HEK293 (cell line): ENCODE data around the gene FKRP.

Experiments used
- CTCF ChIA-PET: fragments of 350-600 bp; formaldehyde crosslinking; extraction: SDS; loops from one replicate; lab custom pipeline; 2021; ENCODE audit warnings: antibody characterized with exemption; lab: Yijun Ruan, JAX
- POLR2A ChIA-PET: fragments of 300-600 bp; formaldehyde crosslinking; extraction: SDS; loops from one replicate; lab custom pipeline; 2020; ENCODE audit warnings: antibody characterized with exemption, inconsistent platforms; lab: Yijun Ruan, JAX
- H3K27ac ChIP-seq: fragments of 200-500 bp; sonication (Bioruptor generic); 2 replicates; pipeline ENCODE4 v1.5.1; 2014; ENCODE audit warnings: low read depth, low read length, control low read depth, inconsistent platforms; ENCODE audit errors: extremely low read depth
- H3K36me3 ChIP-seq, 2 experiments: fragments of 200-500 bp in 1 of 2; sonication (Bioruptor generic) in 1 of 2; 1 replicate in 1 of 2; 2 replicates in 1 of 2; pipeline ENCODE4 v1.5.1; 2014 to 2017; ENCODE audit warnings: inconsistent platforms in 2 of 2, low read length in 2 of 2; ENCODE audit not compliant: control insufficient read depth in 2 of 2, insufficient read depth in 1 of 2
- H3K4me1 ChIP-seq: fragments of 200-500 bp; sonication (Bioruptor generic); 2 replicates; pipeline ENCODE4 v1.5.1; 2014; ENCODE audit warnings: mild to moderate bottlenecking, low read length, inconsistent platforms; ENCODE audit not compliant: control insufficient read depth, insufficient read depth
- H3K4me3 ChIP-seq: 2 replicates; pipeline ENCODE4 v1.5.1; 2011; ENCODE audit warnings: low read depth, mild to moderate bottlenecking, control low read depth, low read length, moderate library complexity
- H3K9me3 ChIP-seq: fragments of 200-500 bp; sonication (Bioruptor generic); 2 replicates; pipeline ENCODE4 v1.5.1; 2014; ENCODE audit warnings: low read depth, low read length, inconsistent platforms; ENCODE audit not compliant: control insufficient read depth, insufficient read depth
- KLF9 ChIP-seq: fragments of 450-650 bp; formaldehyde crosslinking; IDR thresholded peaks from 2 replicates; pipeline ENCODE4 v1.5.1; 2016; ENCODE audit warnings: missing biosample characterization, missing genetic modification characterization, low read depth
- MYNN ChIP-seq: fragments of 450-650 bp; formaldehyde crosslinking; IDR thresholded peaks from 2 replicates; pipeline ENCODE4 v1.5.1; 2016; ENCODE audit warnings: missing biosample characterization, missing genetic modification characterization, borderline replicate concordance
- SP2 ChIP-seq: fragments of 450-650 bp; formaldehyde crosslinking; IDR thresholded peaks from 2 replicates; pipeline ENCODE4 v1.5.1; 2016; ENCODE audit warnings: missing biosample characterization, missing genetic modification characterization
- WT1 ChIP-seq: fragments of 450-650 bp; formaldehyde crosslinking; IDR thresholded peaks from 2 replicates; pipeline ENCODE4 v1.5.1; 2016; ENCODE audit warnings: missing biosample characterization, missing genetic modification characterization
- ZBTB17 ChIP-seq: fragments of 450-650 bp; formaldehyde crosslinking; IDR thresholded peaks from 2 replicates; pipeline ENCODE4 v1.5.1; 2016; ENCODE audit warnings: missing biosample characterization, missing genetic modification characterization
- ZBTB48 ChIP-seq: fragments of 450-650 bp; formaldehyde crosslinking; IDR thresholded peaks from 2 replicates; pipeline ENCODE4 v1.5.1; 2016; ENCODE audit warnings: missing biosample characterization, missing genetic modification characterization
- ZNF146 ChIP-seq: fragments of 450-650 bp; formaldehyde crosslinking; IDR thresholded peaks from 2 replicates; pipeline ENCODE4 v1.5.1; 2016; ENCODE audit warnings: missing biosample characterization, missing genetic modification characterization
- ZNF155 ChIP-seq: fragments of 450-650 bp; formaldehyde crosslinking; IDR thresholded peaks from 2 replicates; pipeline ENCODE4 v1.5.1; 2016; ENCODE audit warnings: missing biosample characterization, missing genetic modification characterization
- ZNF19 ChIP-seq: fragments of 450-650 bp; formaldehyde crosslinking; IDR thresholded peaks from 2 replicates; pipeline ENCODE4; 2016; ENCODE audit warnings: missing biosample characterization, missing genetic modification characterization, low read depth
- ZNF214 ChIP-seq: fragments of 450-650 bp; formaldehyde crosslinking; IDR thresholded peaks from 2 replicates; pipeline ENCODE4 v1.5.1; 2017; ENCODE audit warnings: missing biosample characterization, mild to moderate bottlenecking, missing genetic modification characterization, borderline replicate concordance
- ZNF221 ChIP-seq: fragments of 450-650 bp; formaldehyde crosslinking; IDR thresholded peaks from 2 replicates; pipeline ENCODE4 v1.5.1; 2017; ENCODE audit warnings: missing biosample characterization, missing genetic modification characterization, borderline replicate concordance
- ZNF394 ChIP-seq: fragments of 450-650 bp; formaldehyde crosslinking; IDR thresholded peaks from 2 replicates; pipeline ENCODE4 v1.5.1; 2016; ENCODE audit warnings: missing biosample characterization, missing genetic modification characterization, mild to moderate bottlenecking, moderate library complexity, borderline replicate concordance
- ZNF561 ChIP-seq: fragments of 450-650 bp; IDR thresholded peaks from 2 replicates; pipeline ENCODE4 v1.5.1; 2018; ENCODE audit warnings: missing biosample characterization, missing genetic modification characterization, borderline replicate concordance
- ZNF791 ChIP-seq: fragments of 450-650 bp; formaldehyde crosslinking; IDR thresholded peaks from 2 replicates; pipeline ENCODE4 v1.5.1; 2016; ENCODE audit warnings: missing biosample characterization, missing genetic modification characterization
- TF ChIP-seq, protein P1 (sequence below): fragments of 450-650 bp; formaldehyde crosslinking; IDR thresholded peaks from 2 replicates; pipeline ENCODE4 v1.5.1; 2016; ENCODE audit warnings: missing biosample characterization, missing genetic modification characterization
- TF ChIP-seq, protein P2 (sequence below): fragments of 450-650 bp; formaldehyde crosslinking; IDR thresholded peaks from 2 replicates; pipeline ENCODE4 v1.5.1; 2017; ENCODE audit warnings: missing biosample characterization, missing genetic modification characterization
- TF ChIP-seq, protein P3 (sequence below): fragments of 450-650 bp; formaldehyde crosslinking; IDR thresholded peaks from 2 replicates; pipeline ENCODE4 v1.5.1; 2017; ENCODE audit warnings: missing biosample characterization, missing genetic modification characterization

Gene FKRP

DNA sequence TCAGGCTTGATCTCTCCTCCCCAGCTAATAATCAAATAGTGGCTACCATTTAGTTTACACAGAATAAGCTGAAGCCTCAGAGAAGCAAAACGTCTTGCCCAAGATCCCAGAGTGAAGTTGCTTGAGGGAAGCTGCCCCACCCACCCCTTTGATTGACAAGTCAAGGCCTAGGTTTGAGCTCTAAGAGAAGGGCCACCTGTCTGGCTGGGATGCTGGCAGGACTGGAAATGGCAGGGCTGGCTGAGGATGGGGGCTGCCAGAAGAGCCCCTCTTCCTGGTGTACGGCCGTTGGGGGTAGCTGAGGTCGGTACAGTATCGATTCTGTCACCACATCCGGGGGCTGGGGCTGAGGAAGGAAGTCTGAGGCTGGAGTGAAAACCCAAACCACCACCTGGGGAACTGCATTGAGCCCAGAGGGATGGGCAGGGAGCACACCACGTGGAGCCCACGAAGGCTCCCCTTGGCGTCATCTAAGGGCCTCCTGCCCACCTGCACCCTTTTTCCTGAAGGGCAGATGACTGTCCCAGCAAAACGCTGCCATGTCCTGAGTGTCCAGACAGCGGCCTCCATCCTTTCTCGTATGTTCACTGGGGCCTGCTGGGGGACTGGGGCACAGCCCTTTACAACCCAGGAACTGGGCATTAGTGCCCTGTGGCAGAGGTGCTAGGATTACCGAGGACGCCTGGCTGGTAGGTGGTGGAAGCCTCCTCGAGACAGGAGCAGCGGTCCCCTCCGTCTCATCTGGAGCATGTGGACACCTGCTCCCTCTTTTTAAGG, 27.5 kb upstream of the FKRP start:
- H3K27ac ChIP-seq, result peak overlapping the region; percentile 43
- peaks cover 9 to 43% of the 10 kb centered on the region in 2 experiments; a peak in 2 of 3 replicates for H3K36me3 ChIP-seq
- H3K4me1 ChIP-seq, result peaks cover 15% of the 10 kb centered on the region
- POLR2A ChIA-PET, result interaction anchor here (0.6 to 0.8 kb wide), 3 partner anchors 11 to 559 kb away, joined by 3 to 6 read pairs (median 3); no protein-coding TSS in a partner anchor
- no peak overlapping the region for H3K4me3 ChIP-seq
- no peaks in the 10 kb centered on the region for H3K9me3 ChIP-seq
- TF ChIP-seq, protein P1, sequence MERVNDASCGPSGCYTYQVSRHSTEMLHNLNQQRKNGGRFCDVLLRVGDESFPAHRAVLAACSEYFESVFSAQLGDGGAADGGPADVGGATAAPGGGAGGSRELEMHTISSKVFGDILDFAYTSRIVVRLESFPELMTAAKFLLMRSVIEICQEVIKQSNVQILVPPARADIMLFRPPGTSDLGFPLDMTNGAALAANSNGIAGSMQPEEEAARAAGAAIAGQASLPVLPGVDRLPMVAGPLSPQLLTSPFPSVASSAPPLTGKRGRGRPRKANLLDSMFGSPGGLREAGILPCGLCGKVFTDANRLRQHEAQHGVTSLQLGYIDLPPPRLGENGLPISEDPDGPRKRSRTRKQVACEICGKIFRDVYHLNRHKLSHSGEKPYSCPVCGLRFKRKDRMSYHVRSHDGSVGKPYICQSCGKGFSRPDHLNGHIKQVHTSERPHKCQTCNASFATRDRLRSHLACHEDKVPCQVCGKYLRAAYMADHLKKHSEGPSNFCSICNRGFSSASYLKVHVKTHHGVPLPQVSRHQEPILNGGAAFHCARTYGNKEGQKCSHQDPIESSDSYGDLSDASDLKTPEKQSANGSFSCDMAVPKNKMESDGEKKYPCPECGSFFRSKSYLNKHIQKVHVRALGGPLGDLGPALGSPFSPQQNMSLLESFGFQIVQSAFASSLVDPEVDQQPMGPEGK (tag by site-specific recombination), result peak; percentile 13; the same call in 1 of the 2 replicates
- TF ChIP-seq, protein P2, sequence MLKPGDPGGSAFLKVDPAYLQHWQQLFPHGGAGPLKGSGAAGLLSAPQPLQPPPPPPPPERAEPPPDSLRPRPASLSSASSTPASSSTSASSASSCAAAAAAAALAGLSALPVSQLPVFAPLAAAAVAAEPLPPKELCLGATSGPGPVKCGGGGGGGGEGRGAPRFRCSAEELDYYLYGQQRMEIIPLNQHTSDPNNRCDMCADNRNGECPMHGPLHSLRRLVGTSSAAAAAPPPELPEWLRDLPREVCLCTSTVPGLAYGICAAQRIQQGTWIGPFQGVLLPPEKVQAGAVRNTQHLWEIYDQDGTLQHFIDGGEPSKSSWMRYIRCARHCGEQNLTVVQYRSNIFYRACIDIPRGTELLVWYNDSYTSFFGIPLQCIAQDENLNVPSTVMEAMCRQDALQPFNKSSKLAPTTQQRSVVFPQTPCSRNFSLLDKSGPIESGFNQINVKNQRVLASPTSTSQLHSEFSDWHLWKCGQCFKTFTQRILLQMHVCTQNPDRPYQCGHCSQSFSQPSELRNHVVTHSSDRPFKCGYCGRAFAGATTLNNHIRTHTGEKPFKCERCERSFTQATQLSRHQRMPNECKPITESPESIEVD (tag by site-specific recombination), result no peak
- TF ChIP-seq ZNF561 (no peak), ZBTB17 (tag by site-specific recombination) (peak; percentile 71; the same call in 1 of the 2 replicates), ZNF155 (tag by site-specific recombination) (no peak), WT1 (tag by site-specific recombination) (no peak), ZNF791 (tag by site-specific recombination) (no peak), ZNF146 (tag by site-specific recombination) (no peak), SP2 (tag by site-specific recombination) (peak; percentile 33), KLF9 (tag by site-specific recombination) (peak; percentile 69), MYNN (tag by site-specific recombination) (no peak)
- TF ChIP-seq, protein P3, sequence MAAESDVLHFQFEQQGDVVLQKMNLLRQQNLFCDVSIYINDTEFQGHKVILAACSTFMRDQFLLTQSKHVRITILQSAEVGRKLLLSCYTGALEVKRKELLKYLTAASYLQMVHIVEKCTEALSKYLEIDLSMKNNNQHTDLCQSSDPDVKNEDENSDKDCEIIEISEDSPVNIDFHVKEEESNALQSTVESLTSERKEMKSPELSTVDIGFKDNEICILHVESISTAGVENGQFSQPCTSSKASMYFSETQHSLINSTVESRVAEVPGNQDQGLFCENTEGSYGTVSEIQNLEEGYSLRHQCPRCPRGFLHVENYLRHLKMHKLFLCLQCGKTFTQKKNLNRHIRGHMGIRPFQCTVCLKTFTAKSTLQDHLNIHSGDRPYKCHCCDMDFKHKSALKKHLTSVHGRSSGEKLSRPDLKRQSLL (tag by site-specific recombination), result no peak
- CTCF ChIA-PET, result interaction anchor here (0.6 to 2.2 kb wide), 4 partner anchors 10 to 38 kb away, joined by 3 to 10 read pairs (median 3); no protein-coding TSS in a partner anchor

DNA sequence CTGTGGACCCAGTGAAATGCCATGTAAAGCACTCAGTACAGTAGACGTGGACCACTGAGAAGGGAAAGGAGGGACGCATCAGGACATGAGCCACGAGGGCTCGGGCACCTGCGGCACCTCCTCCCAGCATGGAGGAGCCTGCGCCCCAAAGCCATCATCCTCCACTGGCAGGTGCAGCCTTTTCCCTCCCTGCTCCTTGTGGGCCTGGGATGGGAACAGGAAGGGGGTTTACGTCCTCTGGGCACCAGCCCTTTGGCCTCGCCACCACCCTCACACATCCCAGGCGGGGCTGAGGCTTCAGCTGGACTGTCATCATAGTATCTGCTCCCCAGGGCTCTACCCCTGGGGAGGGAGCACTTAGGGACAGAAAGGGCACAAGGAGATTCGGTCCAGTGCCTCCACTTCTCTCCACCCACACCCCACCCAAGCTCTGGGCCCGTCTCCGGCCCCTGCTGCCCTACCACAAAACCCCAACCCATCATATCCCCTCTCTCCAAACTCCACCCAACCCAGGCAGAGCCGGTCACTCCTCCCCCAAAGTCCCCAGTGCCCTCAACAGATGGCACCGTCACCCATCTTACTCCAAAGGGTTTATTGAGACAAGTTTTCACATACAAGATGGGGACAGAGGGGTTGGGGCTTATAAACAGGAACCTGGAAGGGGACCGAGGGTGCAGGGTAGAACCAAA, 26.8 kb upstream of the FKRP start:
- CTCF ChIA-PET, result interaction anchor here (2.2 kb wide), 1 partner anchor 10 kb away, joined by 10 read pairs; no protein-coding TSS in a partner anchor
- POLR2A ChIA-PET, result no interaction called here
- TF ChIP-seq ZNF221 (tag by site-specific recombination) (no peak), ZNF394 (tag by site-specific recombination) (no peak), ZNF19 (no peak), ZNF146 (tag by site-specific recombination) (no peak), ZBTB48 (tag by site-specific recombination) (0 out of 2 replicates have a peak, but pooled peaks have one; percentile 29), ZNF214 (tag by site-specific recombination) (no peak)

More for the DNA sequence above, 26.8 kb upstream of the FKRP start:
- H3K27ac ChIP-seq, result peak overlapping the region; percentile 22; the same call in 1 of the 2 replicates
- peaks cover 14 to 50% of the 10 kb centered on the region in 2 experiments; a peak in 2 of 3 replicates for H3K36me3 ChIP-seq
- H3K4me1 ChIP-seq, result peaks cover 12% of the 10 kb centered on the region
- H3K4me3 ChIP-seq, result no peak overlapping the region
- H3K9me3 ChIP-seq, result no peaks in the 10 kb centered on the region
